Stomach (tissue), 9 donors: ENCODE data around the gene NIM1K. TPM values are rescaled to one million over a fixed set of nuclear protein-coding genes. Genes with fewer than 3 reads are reported as not detected.
"Not testable (repeated sequence)": the region's sequence is repeated elsewhere in the genome, so short reads cannot be mapped to it uniquely, and the experiment has no call there.

Source experiments
- DNase-seq, 2 donors: peaks; one replicate each; pipeline versions ENCODE4 v3.0.0 to v3.0.0-alpha.2; 2013 to 2019
- H3K27ac ChIP-seq, 5 donors: fragments of 200-600 bp in 4 of 5; sonication (generic) in 4 of 5; one replicate each; pipeline ENCODE4 v1.5.1; 2013 to 2019; ENCODE audit warnings: mild to moderate bottlenecking in 1 of 5, moderate library complexity in 1 of 5
- H3K27me3 ChIP-seq, 3 donors: fragments of 200-600 bp; sonication (generic); one replicate each; pipeline ENCODE4 v1.5.1; 2017 to 2019; ENCODE audit warnings: mixed run types in 1 of 3
- H3K36me3 ChIP-seq, 4 donors: fragments of 200-600 bp; sonication (generic); 1 replicate in 3 of 4; 2 replicates in 1 of 4; pipeline ENCODE4 v1.5.1; 2016 to 2019
- H3K4me1 ChIP-seq, 4 donors: fragments of 200-600 bp; sonication (generic); one replicate each; pipeline ENCODE4 v1.5.1; 2016 to 2019
- H3K4me3 ChIP-seq, 4 donors: fragments of 200-600 bp; sonication (generic) in 3 of 4; one replicate each; pipeline ENCODE4 v1.5.1; 2016 to 2019; ENCODE audit warnings: mild to moderate bottlenecking in 1 of 4
- H3K9me3 ChIP-seq, 4 donors: fragments of 200-600 bp; sonication (generic); one replicate each; pipeline ENCODE4 v1.5.1; 2016 to 2019
- EP300 ChIP-seq: sonication (generic); formaldehyde crosslinking; IDR thresholded peaks from one replicate; pipeline ENCODE4 v1.6.1; 2017; ENCODE audit warnings: antibody characterized with exemption
- POLR2A ChIP-seq, 4 donors: fragments of 450-650 bp; IDR thresholded peaks; one replicate each; pipeline ENCODE4 v1.6.1; 2016; ENCODE audit warnings: antibody characterized with exemption in 4 of 4, control low read depth in 2 of 4, mild to moderate bottlenecking in 1 of 4, moderate library complexity in 1 of 4
- POLR2AphosphoS5 ChIP-seq, 3 donors: sonication (generic); formaldehyde crosslinking; IDR thresholded peaks; one replicate each; pipeline ENCODE4 v1.6.1; 2016; ENCODE audit warnings: antibody characterized with exemption in 3 of 3
- WGBS, 5 donors: extraction: QIAGEN DNeasy Blood & Tissue Kit in 3 of 5; methylation state at CpG; one replicate each; pipeline versions ENCODE4 v1.1.5 to v1.1.7; 2013 to 2018; 5-methylcytosine and 5-hydroxymethylcytosine counted together
- intact Hi-C: fragments of 100-400 bp; cut with DNase I; formaldehyde crosslinking; loops from one replicate; pipeline ENCODE4 v1.15.1; 2023; ENCODE audit warnings: low total_unique reads
- polyA plus RNA-seq, 3 donors: library from polyadenylated mRNA; stranded (reverse); fragments of 200-250 nt; gene quantifications; one replicate each; pipeline ENCODE4 v1.2.3, GENCODE V29; 2013
- total RNA-seq, 5 donors: library from RNA; depleted of rRNA; stranded (reverse); fragments of >200 nt; gene quantifications; one replicate each; pipeline versions ENCODE4 v1.1.0 to v1.2.3, GENCODE V29; 2014 to 2016
- TF ChIP-seq, protein P1 (sequence below), 7 experiments: fragments of 450-650 bp in 4 of 7; fragments of 200-600 bp in 3 of 7; sonication (generic) in 3 of 7; IDR thresholded peaks; one replicate each; pipeline ENCODE4 v1.5.1; 2016 to 2019; ENCODE audit warnings: antibody characterized with exemption in 7 of 7, control low read depth in 2 of 7, mild to moderate bottlenecking in 1 of 7
- donor health status: healthy with polysubstance abuse.
- donor health status: Bipolar disorder and iron deficiency.
- donor health status: healthy.

NIM1K gene
- total and polyA plus RNA-seq, 8 donors: 0.43 to 3.5 (median 0.74) TPM; not detected in 2

DNA sequence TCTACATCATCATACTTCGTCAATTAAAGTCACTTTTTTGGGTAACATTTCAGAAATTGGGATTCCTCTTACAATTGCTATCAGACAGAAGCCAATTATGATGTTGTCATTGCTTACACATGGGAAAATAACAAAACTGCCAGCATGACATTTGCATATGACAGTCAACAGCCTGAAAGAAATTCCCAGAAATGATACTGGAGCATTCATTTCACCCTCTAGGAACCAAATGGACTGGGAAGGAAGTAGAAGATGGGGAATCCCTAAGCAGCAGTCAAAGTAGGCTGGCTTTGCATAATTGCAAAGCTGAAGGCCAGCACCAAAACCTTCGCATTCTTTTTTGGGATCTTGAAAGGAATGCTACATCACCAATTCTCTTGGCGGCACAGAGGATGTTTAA, 110.5 kb downstream of the NIM1K start:
- H3K36me3 ChIP-seq: peaks cover 9 to 21% (median 19%) of the 10 kb centered on the region in 4 donors

DNA sequence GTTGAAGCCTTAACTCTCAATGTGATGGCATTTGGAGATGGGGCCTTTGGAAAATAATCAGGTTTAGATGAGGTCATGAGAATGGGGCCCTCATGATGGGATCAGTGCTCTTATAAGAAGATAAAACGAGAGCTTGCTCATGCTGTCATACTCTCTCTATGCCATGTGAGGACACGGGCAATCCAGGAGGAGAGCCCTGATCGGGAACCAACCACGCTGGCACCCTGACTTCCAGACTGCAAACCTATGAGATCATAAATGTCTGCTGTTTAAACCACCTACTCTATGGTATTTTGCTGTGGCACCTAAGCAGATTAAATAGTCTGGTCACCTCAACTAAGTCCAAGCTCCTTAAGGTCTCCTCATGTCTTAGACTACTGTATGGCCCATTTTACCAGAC, 111.2 kb downstream of the NIM1K start:
- H3K4me1 ChIP-seq: peaks cover 0 to 65% (median 23%) of the 10 kb centered on the region in 4 donors
- H3K4me3 ChIP-seq: no peak overlapping the region
- 82 to 93% (median 84%) methylated on average over 4 of the region's 4 CpGs for WGBS, 5 donors
- DNase-seq: no peak
- H3K27ac ChIP-seq: no peak overlapping the region
- H3K9me3 ChIP-seq: no peaks in the 10 kb centered on the region
- peaks cover 3 to 14% (median 11%) of the 10 kb centered on the region in 4 donors for H3K36me3 ChIP-seq
- TF ChIP-seq POLR2A (IDR thresholded peaks at IDR 0.05) (no peak), POLR2AphosphoS5 (IDR thresholded peaks at IDR 0.05) (no peak), EP300 (no peak)
- TF ChIP-seq, protein P1, sequence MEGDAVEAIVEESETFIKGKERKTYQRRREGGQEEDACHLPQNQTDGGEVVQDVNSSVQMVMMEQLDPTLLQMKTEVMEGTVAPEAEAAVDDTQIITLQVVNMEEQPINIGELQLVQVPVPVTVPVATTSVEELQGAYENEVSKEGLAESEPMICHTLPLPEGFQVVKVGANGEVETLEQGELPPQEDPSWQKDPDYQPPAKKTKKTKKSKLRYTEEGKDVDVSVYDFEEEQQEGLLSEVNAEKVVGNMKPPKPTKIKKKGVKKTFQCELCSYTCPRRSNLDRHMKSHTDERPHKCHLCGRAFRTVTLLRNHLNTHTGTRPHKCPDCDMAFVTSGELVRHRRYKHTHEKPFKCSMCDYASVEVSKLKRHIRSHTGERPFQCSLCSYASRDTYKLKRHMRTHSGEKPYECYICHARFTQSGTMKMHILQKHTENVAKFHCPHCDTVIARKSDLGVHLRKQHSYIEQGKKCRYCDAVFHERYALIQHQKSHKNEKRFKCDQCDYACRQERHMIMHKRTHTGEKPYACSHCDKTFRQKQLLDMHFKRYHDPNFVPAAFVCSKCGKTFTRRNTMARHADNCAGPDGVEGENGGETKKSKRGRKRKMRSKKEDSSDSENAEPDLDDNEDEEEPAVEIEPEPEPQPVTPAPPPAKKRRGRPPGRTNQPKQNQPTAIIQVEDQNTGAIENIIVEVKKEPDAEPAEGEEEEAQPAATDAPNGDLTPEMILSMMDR (IDR thresholded peaks at IDR 0.05): no peak
- H3K27me3 ChIP-seq: no peaks in the 10 kb centered on the region
- intact Hi-C loops: no loop called here

More for the DNA sequence above, 110.5 kb downstream of the NIM1K start:
- TF ChIP-seq POLR2AphosphoS5 (IDR thresholded peaks at IDR 0.05) (no peak), POLR2A (IDR thresholded peaks at IDR 0.05) (no peak), EP300 (no peak)
- TF ChIP-seq, protein P1 (IDR thresholded peaks at IDR 0.05): no peak
- 87 to 95% (median 90%) methylated on average over 3 of the region's 3 CpGs for WGBS, 5 donors
- intact Hi-C loops: no loop called here
- no peak for DNase-seq
- H3K4me3 ChIP-seq: no peak overlapping the region
- H3K4me1 ChIP-seq: peaks cover 0 to 57% (median 20%) of the 10 kb centered on the region in 4 donors
- no peaks in the 10 kb centered on the region for H3K9me3 ChIP-seq
- no peak overlapping the region for H3K27ac ChIP-seq
- no peaks in the 10 kb centered on the region for H3K27me3 ChIP-seq

DNA sequence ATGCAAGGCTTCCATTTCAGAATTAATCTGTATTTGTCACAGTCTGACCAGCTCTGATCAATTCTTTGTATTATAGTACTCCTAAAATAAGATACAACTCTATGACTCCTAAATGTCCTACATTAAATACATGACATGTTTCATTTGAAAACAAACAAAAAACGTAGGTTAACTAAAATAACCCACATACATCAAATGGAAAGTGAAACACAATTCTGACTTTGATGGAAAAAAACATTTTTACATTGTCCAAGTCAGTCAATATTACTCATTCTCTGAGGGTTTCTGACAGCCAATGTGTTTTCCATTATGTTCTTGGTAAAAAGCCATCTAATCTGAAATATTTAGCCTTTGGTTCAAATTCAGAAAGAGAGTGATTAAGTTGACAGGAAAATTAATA, 112.5 kb downstream of the NIM1K start:
- H3K4me1 ChIP-seq: peaks cover 0 to 78% (median 36%) of the 10 kb centered on the region in 4 donors
- intact Hi-C loops: no loop called here
- 8 to 23% (median 17%) methylated on average over 1 of the region's 1 CpG for WGBS, 5 donors
- H3K36me3 ChIP-seq: peaks cover 0 to 5% (median under 1%) of the 10 kb centered on the region in 4 donors
- no peak overlapping the region for H3K4me3 ChIP-seq
- H3K27ac ChIP-seq: no peak overlapping the region
- no peak for DNase-seq
- no peaks in the 10 kb centered on the region for H3K27me3 ChIP-seq
- TF ChIP-seq, protein P1 (IDR thresholded peaks at IDR 0.05): no peak
- TF ChIP-seq POLR2AphosphoS5 (IDR thresholded peaks at IDR 0.05): no peak
- TF ChIP-seq POLR2A (IDR thresholded peaks at IDR 0.05): no peak
- no peak for TF ChIP-seq EP300
- no peaks in the 10 kb centered on the region for H3K9me3 ChIP-seq

DNA sequence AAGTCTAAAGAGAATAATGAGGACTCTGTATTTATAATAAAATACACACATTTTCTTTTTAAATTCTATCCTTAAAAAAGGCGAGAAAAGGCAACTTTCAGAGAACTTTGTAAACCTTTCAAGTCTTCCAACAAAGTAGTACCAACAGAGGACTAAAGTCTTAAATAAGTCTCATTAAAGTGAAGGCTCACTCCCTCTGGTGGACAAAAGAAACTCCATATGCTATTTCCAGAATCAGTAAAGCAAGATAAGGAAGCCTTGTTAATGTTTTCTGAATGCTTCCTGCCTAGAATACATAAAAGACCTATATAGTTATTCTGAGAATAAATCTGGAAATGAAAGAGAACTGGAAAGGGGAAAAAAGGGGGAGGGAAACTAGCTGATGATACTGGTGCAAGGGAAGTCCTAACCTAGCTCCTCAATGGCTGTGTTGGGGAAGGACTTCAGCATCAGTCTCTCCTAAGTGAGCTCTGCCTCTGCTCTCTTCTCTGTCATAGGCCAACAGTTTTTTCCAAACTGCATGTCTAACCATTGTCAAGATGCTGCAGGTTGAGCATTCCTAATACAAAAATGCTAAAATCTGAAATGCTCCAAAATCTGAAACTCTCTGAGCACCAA, 114.0 kb downstream of the NIM1K start:
- Histone ChIP-seq H3K4me1 (peaks cover 10 to 93% (median 46%) of the 10 kb centered on the region in 4 donors), H3K9me3 (no peaks in the 10 kb centered on the region), H3K36me3 (no peaks in the 10 kb centered on the region), H3K27ac (peak overlapping the region in 1 of 5 donors; percentile 47), H3K4me3 (no peak overlapping the region), H3K27me3 (no peaks in the 10 kb centered on the region)
- 34 to 57% (median 46%) methylated on average over 1 of the region's 1 CpG for WGBS, 5 donors
- intact Hi-C loops: no loop called here
- peak in 1 of 2 donors; percentile 86 for DNase-seq
- no peak for TF ChIP-seq EP300
- TF ChIP-seq, protein P1 (IDR thresholded peaks at IDR 0.05): peak in 5 of 7 experiments; percentile 33 to 66 (median 57)

DNA sequence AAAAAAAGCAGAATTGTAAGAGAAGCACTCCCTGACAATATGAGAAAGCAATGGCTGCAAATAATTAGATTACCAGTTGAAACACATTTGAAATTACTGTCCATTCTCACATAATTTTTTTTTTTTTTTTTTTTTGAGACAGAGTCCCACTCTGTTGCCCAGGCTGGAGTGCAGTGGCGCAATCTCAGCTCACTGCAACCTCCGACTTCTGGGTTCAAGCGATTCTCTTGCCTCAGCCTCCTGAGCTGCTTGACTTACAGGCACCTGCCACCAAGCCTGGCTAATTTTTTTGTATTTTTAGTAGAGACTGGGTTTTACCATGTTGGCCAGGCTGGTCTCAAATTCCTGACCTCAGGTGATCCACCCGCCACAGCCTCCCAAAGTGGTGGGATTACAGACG, 114.9 kb downstream of the NIM1K start:
- DNase-seq, intact Hi-C loops, H3K36me3 ChIP-seq, H3K27me3 ChIP-seq, H3K4me3 ChIP-seq, H3K9me3 ChIP-seq: not testable (repeated sequence)
- 61 to 84% (median 75%) methylated on average over 5 of the region's 5 CpGs for WGBS, 5 donors
- Histone ChIP-seq H3K4me1 (peaks cover 17 to 97% (median 53%) of the 10 kb centered on the region in 4 donors), H3K27ac (peak overlapping the region in 2 of 5 donors; percentile 6 to 47)
